CD4-positive, alpha-beta T cell treated with Interleukin-17A for 4 hours (primary cell): ENCODE data around the gene KCNJ14.

Experiments
- DNase-seq: peaks from one replicate; pipeline ENCODE4 v3.0.0-alpha.2; 2020; ENCODE audit warnings: mixed read lengths

Gene KCNJ14

GRCh38 chr19:48455171-48455907, at the start of gene KCNJ14:
TSS of gene KCNJ14 (plus strand) at chr19:48455574. CDS start at chr19:48461725, 6,151 bp downstream.
- DNase-seq = no peak

- DNase-seq = no peak
Observed at GRCh38 chr19:48405850-48406249, 49.5 kb upstream of the KCNJ14 start.

GRCh38 chr19:48413879-48414587, 41.3 kb upstream of the KCNJ14 start:
- no peak for DNase-seq

GRCh38 chr19:48415395-48415794, 40.0 kb upstream of the KCNJ14 start:
- peak; percentile 80 for DNase-seq

- DNase-seq = no peak
Observed at GRCh38 chr19:48415806-48416221, 39.6 kb upstream of the KCNJ14 start.

GRCh38 chr19:48417421-48417820, 38.0 kb upstream of the KCNJ14 start:
- DNase-seq = no peak

- no peak for DNase-seq
Observed at GRCh38 chr19:48418317-48419064, 36.9 kb upstream of the KCNJ14 start.

GRCh38 chr19:48419158-48419920, 36.0 kb upstream of the KCNJ14 start:
- DNase-seq = peak; percentile 78

GRCh38 chr19:48421548-48421947, 33.8 kb upstream of the KCNJ14 start:
- DNase-seq = no peak

GRCh38 chr19:48424694-48425219, 30.6 kb upstream of the KCNJ14 start:
- no peak for DNase-seq

GRCh38 chr19:48428670-48429069, 26.7 kb upstream of the KCNJ14 start:
- DNase-seq = no peak

- DNase-seq = no peak
Observed at GRCh38 chr19:48433337-48433736, 22.0 kb upstream of the KCNJ14 start.

- no peak for DNase-seq
Observed at GRCh38 chr19:48436586-48436985, 18.8 kb upstream of the KCNJ14 start.

- DNase-seq = no peak
Observed at GRCh38 chr19:48441360-48442050, 13.9 kb upstream of the KCNJ14 start.

GRCh38 chr19:48442116-48443035, 13.0 kb upstream of the KCNJ14 start:
- no peak for DNase-seq

- DNase-seq = peak; percentile 16
Observed at GRCh38 chr19:48443256-48443655, 12.1 kb upstream of the KCNJ14 start.

- no peak for DNase-seq
Observed at GRCh38 chr19:48443731-48444128, 11.6 kb upstream of the KCNJ14 start.

GRCh38 chr19:48444129-48444935, 11.0 kb upstream of the KCNJ14 start:
- peak; percentile 12 for DNase-seq

GRCh38 chr19:48444936-48445200, 10.5 kb upstream of the KCNJ14 start:
- DNase-seq = no peak

GRCh38 chr19:48445256-48445605, 10.1 kb upstream of the KCNJ14 start:
- no peak for DNase-seq
